ENCODE measurements around the gene ADAMTS2. TPM values are rescaled to one million over a fixed set of nuclear protein-coding genes. Genes with fewer than 3 reads are reported as not detected.

The ADAMTS2 gene
- total and polyA plus RNA-seq, 2 donors (not counting 1 experiment from before 2014, with no cell fraction given): 16.2 to 70.2 TPM

DNA sequence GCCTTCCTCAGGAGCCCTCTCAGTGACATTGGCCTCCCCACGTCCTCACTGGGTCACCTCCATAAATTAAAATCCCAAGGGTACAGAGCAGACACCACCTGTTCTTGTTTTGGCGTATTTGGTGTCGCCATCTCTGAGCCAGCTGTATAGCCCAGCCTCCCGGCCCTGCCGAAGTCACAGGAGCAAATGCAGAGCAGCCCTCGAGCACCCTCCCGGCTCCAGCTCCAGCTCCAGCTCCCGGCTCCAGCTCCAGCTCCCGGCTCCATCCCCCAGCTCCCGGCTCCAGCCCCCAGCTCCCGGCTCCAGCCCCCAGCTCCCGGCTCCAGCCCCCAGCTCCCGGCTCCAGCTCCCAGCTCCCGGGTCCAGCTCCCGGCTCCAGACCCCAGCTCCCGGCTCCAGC is 210.8 kb downstream of the ADAMTS2 start:
- H3K9ac ChIP-seq (ENCODE audit: insufficient read depth, low read length): no peak overlapping the region
- TF ChIP-seq EZH2 (IDR thresholded peaks at IDR 0.05; ENCODE audit: low read length, missing control alignments): no peak
- TF ChIP-seq, protein P1, sequence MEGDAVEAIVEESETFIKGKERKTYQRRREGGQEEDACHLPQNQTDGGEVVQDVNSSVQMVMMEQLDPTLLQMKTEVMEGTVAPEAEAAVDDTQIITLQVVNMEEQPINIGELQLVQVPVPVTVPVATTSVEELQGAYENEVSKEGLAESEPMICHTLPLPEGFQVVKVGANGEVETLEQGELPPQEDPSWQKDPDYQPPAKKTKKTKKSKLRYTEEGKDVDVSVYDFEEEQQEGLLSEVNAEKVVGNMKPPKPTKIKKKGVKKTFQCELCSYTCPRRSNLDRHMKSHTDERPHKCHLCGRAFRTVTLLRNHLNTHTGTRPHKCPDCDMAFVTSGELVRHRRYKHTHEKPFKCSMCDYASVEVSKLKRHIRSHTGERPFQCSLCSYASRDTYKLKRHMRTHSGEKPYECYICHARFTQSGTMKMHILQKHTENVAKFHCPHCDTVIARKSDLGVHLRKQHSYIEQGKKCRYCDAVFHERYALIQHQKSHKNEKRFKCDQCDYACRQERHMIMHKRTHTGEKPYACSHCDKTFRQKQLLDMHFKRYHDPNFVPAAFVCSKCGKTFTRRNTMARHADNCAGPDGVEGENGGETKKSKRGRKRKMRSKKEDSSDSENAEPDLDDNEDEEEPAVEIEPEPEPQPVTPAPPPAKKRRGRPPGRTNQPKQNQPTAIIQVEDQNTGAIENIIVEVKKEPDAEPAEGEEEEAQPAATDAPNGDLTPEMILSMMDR (conservative IDR thresholded peaks at IDR 0.05 in 1 of 2, IDR thresholded peaks at IDR 0.05 in 1 of 2; ENCODE audit: low read depth in 1 of 2, low read length in 2 of 2): no peak
- no peak overlapping the region for H2AFZ ChIP-seq (ENCODE audit: low read length)
- H3K27ac ChIP-seq (ENCODE audit: insufficient read depth, low read length): no peak overlapping the region
- DNase-seq (ENCODE audit: low read depth in 2 of 2): no peak
- H3K4me1 ChIP-seq (ENCODE audit: control insufficient read depth, extremely low read depth, insufficient read depth, low read length): no peaks in the 10 kb centered on the region
- H3K9me3 ChIP-seq (ENCODE audit: control insufficient read depth, insufficient read depth, low read depth, low read length): no peaks in the 10 kb centered on the region
- no peaks in the 10 kb centered on the region for H3K27me3 ChIP-seq (ENCODE audit: control insufficient read depth, insufficient read depth, low read length)
- H4K20me1 ChIP-seq (ENCODE audit: control insufficient read depth, extremely low read depth, insufficient read depth, low read length): no peaks in the 10 kb centered on the region
- H3K4me2 ChIP-seq (ENCODE audit: extremely low read depth, insufficient read depth, low read length): no peak overlapping the region
- H3K4me3 ChIP-seq (replicated peaks in 1 of 4; ENCODE audit: control extremely low read depth in 1 of 4, insufficient read depth in 1 of 4, low read depth in 3 of 4, low read length in 4 of 4): no peak overlapping the region
- H3K79me2 ChIP-seq (ENCODE audit: control insufficient read depth, insufficient read depth, low read length): no peaks in the 10 kb centered on the region
- H3K36me3 ChIP-seq (ENCODE audit: control insufficient read depth, insufficient read depth, low read length): peaks cover 10% of the 10 kb centered on the region

DNA sequence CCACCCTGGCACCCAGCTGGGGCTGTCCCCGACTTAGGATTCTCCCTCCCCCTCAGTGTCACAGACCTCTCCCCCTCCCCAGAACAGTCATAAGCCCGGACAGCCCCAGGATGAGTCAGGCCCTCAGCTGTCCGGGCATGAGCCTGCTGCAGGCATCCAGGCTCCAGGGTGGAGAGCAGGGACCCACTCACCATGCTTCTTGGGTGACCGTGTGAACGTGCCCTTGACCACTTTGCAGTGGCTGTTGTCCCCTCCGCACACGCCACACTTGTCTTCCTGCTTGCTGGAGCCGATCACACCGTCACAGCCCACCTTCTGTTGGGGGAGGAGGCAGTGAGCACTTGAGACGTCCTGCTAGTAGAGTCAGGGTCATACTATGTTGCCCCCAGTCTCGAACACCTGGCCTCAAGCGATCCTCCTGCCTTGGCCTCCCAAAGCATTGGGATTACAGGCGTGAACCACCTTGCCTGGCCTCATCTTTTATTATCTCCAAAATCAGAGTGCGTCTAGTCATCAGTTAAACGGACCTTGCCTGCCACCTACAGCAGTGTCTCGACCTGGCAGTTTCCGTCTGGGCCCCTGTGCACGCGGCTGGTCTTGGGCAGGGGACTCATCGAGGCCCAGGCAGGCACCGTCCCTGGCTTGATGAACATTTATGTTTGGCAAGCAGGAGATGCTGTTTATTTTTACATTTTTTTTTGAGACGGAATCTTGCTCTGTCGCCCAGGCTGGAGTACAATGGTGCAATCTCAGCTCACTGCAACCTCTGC is 212.5 kb downstream of the ADAMTS2 start:
- Histone ChIP-seq H3K9ac (ENCODE audit: insufficient read depth, low read length) (no peak overlapping the region), H4K20me1 (ENCODE audit: control insufficient read depth, extremely low read depth, insufficient read depth, low read length) (no peaks in the 10 kb centered on the region), H3K27me3 (ENCODE audit: control insufficient read depth, insufficient read depth, low read length) (no peaks in the 10 kb centered on the region), H3K4me2 (ENCODE audit: extremely low read depth, insufficient read depth, low read length) (no peak overlapping the region), H3K36me3 (ENCODE audit: control insufficient read depth, insufficient read depth, low read length) (peaks cover 11% of the 10 kb centered on the region), H3K27ac (ENCODE audit: insufficient read depth, low read length) (no peak overlapping the region), H2AFZ (ENCODE audit: low read length) (no peak overlapping the region), H3K9me3 (ENCODE audit: control insufficient read depth, insufficient read depth, low read depth, low read length) (no peaks in the 10 kb centered on the region), H3K4me1 (ENCODE audit: control insufficient read depth, extremely low read depth, insufficient read depth, low read length) (no peaks in the 10 kb centered on the region), H3K79me2 (ENCODE audit: control insufficient read depth, insufficient read depth, low read length) (no peaks in the 10 kb centered on the region), H3K4me3 (replicated peaks in 1 of 4; ENCODE audit: control extremely low read depth in 1 of 4, insufficient read depth in 1 of 4, low read depth in 3 of 4, low read length in 4 of 4) (no peak overlapping the region)
- TF ChIP-seq, protein P1 (conservative IDR thresholded peaks at IDR 0.05 in 1 of 2, IDR thresholded peaks at IDR 0.05 in 1 of 2; ENCODE audit: low read depth in 1 of 2, low read length in 2 of 2): no peak
- TF ChIP-seq EZH2 (IDR thresholded peaks at IDR 0.05; ENCODE audit: low read length, missing control alignments): no peak
- DNase-seq (ENCODE audit: low read depth in 2 of 2): no peak

DNA sequence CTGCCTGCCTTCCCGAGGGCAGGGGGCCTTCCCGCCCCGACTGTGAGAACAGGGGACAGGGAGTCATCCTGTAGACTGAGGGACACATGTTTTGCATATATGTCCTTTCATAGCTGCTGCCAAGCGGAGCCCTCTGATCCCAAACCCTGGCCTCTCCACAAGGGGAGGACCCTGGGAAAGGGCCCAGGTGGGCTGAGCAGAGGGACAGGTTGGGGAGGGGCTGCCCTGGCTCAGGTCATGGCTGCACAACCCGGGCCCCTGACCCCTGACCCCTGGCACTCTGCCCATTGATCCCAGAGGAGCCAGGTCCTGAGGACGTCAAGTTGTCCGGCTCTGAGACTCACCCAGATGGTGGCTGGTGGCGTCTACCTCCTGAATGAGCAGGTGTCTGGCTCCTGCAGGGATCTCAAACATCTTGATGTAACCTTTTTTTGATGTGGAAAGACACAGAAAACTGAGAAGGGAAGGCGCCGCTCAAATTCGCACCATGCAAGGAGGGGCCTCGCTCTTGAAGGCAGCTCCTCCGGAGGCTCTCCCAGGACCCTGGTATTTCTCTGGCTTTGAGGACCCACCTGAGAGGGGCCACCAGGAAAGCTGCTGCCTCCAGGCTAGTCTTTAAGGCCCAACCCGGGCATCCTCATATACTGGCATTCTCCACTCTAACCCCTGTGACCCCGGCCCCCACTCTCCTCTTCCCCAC is 213.2 kb downstream of the ADAMTS2 start:
- no peak overlapping the region for H3K27ac ChIP-seq (ENCODE audit: insufficient read depth, low read length)
- TF ChIP-seq, protein P1 (conservative IDR thresholded peaks at IDR 0.05 in 1 of 2, IDR thresholded peaks at IDR 0.05 in 1 of 2; ENCODE audit: low read depth in 1 of 2, low read length in 2 of 2): no peak
- no peak for TF ChIP-seq EZH2 (IDR thresholded peaks at IDR 0.05; ENCODE audit: low read length, missing control alignments)
- no peak overlapping the region for H3K4me3 ChIP-seq (replicated peaks in 1 of 4; ENCODE audit: control extremely low read depth in 1 of 4, insufficient read depth in 1 of 4, low read depth in 3 of 4, low read length in 4 of 4)
- H3K79me2 ChIP-seq (ENCODE audit: control insufficient read depth, insufficient read depth, low read length): no peaks in the 10 kb centered on the region
- H3K36me3 ChIP-seq (ENCODE audit: control insufficient read depth, insufficient read depth, low read length): peaks cover 13% of the 10 kb centered on the region
- H3K4me1 ChIP-seq (ENCODE audit: control insufficient read depth, extremely low read depth, insufficient read depth, low read length): no peaks in the 10 kb centered on the region
- no peaks in the 10 kb centered on the region for H4K20me1 ChIP-seq (ENCODE audit: control insufficient read depth, extremely low read depth, insufficient read depth, low read length)
- H2AFZ ChIP-seq (ENCODE audit: low read length): no peak overlapping the region
- no peaks in the 10 kb centered on the region for H3K27me3 ChIP-seq (ENCODE audit: control insufficient read depth, insufficient read depth, low read length)
- no peak overlapping the region for H3K4me2 ChIP-seq (ENCODE audit: extremely low read depth, insufficient read depth, low read length)
- H3K9me3 ChIP-seq (ENCODE audit: control insufficient read depth, insufficient read depth, low read depth, low read length): no peaks in the 10 kb centered on the region
- H3K9ac ChIP-seq (ENCODE audit: insufficient read depth, low read length): no peak overlapping the region
- DNase-seq (ENCODE audit: low read depth in 2 of 2): no peak
